Measurements from ENCODE around the gene BTBD9.
"Not testable (repeated sequence)": the region's sequence is repeated elsewhere in the genome, so short reads cannot be mapped to it uniquely, and the experiment has no call there.

The BTBD9 gene

DNA sequence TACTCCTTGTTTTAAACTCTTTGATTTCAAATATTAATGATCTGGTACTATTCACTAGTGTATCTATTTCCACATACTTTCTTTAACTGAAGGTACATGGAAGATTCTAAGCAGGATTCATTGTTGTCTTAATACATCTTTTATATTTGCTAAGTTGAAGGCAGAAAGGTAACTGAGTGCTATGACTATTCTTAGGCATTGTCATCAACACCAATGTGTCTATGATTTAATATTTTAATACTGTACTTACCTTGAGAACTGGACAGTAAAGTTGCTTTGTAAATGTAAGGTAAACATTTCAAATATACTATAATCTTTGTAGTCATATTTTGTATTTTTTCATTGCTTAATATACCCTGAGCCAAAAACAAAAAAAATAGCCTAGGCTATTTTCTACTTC is 8.9 kb upstream of the BTBD9 start:
- DNase-seq, result no peak

DNA sequence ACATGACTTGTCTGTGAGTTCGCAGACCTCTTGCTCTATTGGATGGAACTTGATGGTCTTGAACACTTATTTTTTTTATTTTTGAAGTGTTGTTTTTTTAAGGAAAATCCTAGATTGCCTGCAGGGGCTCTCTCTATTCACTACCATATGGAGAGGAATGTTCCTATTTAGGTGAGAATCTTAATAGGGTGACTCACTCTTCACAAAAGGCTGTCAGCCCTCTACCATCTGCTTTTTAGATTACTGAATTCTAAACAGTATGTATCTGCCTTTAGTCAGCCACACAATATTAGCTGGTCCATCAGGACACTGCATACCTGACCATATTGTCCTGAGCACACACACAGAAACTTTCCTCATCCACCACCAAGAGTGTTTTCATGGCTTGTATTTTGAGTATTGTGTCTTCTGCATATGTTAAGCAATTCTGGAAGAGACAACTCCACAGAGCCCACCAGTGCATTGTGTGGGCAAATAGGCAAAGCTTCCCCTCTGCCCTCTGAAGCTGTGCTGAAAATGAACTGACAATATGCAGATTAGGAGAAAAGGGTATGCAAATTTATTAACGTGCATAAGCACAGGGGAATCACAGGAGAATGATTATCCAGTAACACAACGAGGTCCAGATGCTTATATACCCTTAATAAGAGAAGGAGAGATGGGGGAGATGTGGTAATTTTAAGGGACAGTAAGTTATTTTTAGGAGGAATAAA is 6.6 kb upstream of the BTBD9 start:
- DNase-seq, result no peak

DNA sequence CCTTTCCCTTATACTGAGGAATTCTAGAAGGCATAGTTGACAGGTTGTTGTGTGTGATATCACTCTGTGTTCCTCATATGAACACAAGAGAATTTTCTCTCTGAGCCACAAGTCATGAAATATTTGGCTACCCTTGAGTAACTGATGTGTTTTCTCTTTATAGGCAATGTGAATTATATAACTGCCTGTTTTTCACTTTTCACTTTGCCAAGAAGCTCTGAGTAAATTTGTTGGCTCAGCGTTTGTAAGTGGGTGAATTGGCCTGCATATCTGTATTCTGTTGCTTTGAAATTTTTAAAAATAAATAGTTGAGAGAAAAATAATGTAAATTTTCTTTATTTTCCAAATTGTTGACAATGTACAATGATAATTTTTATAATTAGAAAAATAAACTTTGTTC is 5.2 kb upstream of the BTBD9 start:
- no peak for DNase-seq

GRCh38 chr6:38640216-38640909 is 634 bp upstream of the BTBD9 start:
- DNase-seq, result no peak

DNA sequence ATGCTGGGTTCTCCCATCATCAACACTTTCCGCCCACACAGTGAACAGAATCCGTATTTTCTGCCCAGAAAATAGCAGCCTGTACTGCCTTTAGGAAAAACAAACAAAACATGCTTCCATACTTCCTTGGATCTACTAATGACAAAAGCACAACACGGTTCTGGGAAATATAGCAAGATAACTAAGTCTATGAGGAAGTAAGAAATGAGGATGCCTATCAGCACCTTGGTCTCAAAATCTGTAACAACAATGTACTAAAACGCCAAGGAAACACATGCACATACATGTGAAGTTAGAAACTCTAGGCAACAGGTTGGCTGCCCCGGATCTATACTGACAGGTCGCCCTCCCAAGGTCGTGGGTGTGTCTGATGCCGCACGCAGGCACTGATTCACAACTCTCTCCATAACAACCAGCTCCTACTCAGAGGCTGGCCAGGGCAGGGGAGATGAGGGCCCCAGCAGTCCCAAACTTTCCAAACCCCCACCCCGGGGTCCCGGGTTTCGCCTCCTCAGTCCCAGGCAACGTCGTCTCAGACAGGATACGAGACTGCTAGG is 710 bp downstream of the BTBD9 start:
- peak; percentile 68 for DNase-seq

- DNase-seq, result no peak
Measured at GRCh38 chr6:38637756-38638155, 2.0 kb downstream of the BTBD9 start.

DNA sequence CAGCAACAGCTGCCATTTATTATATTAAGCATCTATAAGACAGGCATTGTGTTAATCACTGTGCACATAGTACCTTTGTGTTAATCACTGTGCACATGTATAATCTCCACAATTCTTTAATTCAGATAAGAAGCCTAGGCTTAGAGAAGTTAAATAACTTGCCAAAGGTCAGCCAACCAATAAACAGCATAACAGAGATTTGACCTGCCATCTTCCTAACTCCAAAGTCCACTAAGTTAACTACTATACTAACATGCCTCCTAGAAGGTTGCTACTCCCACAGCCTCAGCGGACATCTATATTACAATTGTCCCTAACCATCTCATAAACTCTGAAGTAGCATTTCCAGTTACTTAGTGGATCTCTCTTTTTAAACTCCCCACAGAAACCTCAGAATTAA is 3.7 kb downstream of the BTBD9 start:
- no peak for DNase-seq

GRCh38 chr6:38634518-38634917 is 5.2 kb downstream of the BTBD9 start:
- no peak for DNase-seq

GRCh38 chr6:38632490-38632889 is 7.2 kb downstream of the BTBD9 start:
- DNase-seq, result no peak

DNA sequence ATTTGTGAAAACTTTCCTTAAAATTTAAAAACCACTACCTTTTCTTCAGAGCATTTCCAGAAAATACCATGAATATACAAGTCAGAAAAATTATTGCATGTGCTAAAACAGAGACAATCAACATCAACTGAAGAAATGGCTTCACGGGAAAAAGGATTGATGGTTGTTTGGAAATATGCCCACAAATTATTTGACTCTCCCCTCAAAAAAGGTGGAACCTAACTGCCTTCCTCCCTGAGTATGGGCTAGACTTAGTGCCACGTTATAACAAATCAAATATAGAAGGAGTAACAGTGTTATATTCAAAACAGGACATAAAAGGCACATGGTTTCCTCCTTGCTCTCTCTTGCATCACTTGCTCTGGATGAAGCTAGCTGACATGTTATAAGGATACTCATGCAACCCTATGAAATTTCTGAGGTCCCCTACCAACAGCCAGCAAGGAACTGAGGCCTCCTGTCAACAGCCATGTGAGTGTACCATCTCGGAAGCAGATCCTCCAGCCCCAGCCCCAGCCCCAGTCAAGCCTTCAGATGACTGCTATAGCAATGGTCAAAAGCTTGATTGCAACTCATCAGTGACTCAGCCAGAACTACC is 8.4 kb downstream of the BTBD9 start:
- no peak for DNase-seq

- no peak for DNase-seq
Measured at GRCh38 chr6:38625217-38625616, 14.5 kb downstream of the BTBD9 start.

GRCh38 chr6:38619342-38619741 is 20.4 kb downstream of the BTBD9 start:
- DNase-seq, result not testable (repeated sequence)

- DNase-seq, result not testable (repeated sequence)
Measured at GRCh38 chr6:38618301-38618700, 21.4 kb downstream of the BTBD9 start.

DNA sequence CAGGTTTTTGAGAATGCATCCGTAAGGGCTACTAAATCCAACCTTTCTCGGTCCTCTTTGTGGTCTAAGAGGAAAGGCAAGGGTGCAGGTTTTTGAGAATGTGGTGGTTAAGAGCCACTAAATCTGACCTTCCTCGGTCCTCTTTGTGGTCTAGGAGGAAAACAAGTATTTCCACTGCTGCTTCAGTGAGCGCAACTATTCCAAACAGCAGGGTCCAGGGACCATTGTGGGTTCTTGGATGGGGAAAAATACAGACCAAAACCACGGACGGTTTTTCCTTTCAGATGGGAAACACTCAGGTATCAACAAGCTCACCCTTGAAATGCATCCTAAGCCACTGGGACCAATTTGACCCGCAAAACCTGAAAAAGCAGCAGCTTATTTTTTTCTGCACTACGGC is 21.9 kb downstream of the BTBD9 start:
- DNase-seq, result no peak

DNA sequence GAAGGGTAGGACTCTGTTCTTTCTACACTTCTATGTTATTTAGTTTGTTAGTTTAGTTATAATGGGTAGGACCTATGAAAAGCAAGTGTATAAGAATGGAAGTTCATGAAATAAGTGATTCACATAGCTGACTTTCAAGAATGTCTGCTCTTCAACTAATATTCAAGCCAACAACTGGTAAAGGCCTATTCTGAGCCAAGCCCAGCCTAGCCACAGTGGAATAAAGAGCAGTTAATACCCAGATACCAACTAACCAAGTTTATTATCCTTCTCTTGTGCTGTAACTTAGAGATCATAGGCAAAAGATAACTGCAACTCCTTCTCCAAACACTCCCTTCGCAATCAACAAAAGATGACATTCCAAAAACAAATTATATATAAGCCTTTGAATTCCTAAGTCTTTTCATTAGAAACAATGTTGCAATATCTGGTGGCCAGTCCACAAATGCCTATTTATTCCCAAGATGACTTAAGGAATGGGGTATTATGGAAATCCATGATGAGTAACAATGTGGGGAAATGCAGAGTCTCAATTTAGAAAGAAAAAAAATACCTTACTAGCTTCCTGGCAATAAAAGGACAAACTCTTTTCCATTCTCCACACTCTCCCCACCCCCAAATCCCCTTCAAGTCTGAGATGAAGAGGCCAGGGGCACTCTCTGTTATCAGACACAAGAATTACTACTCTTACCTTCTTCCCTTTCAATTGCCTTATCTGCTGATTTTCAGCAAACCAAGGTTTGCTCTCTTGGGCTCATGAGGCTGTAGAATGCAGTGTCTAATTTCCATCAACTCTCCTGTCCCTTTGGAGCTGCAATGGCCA is 27.4 kb downstream of the BTBD9 start:
- DNase-seq, result no peak

- no peak for DNase-seq
Measured at GRCh38 chr6:38610050-38610625, 29.6 kb downstream of the BTBD9 start.

DNA sequence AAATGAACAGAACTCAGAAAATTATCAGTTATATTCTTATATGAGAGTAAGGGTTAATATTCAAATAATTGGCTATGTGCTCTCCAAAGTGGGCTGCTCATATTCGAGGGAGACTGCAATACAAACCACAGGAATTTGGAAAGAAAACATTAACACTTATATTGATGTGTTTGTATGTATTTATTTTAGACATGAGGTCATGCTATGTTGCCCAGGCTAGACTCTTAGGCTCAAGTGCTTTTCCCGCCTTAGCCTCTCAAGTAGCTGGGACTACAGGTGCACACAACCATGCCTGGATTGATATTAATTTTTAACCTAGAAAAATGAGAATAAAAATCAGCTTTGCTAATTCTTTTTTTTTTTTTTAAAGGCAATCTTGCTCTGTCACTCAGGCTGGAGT is 35.0 kb downstream of the BTBD9 start:
- DNase-seq, result no peak

- DNase-seq, result no peak
Measured at GRCh38 chr6:38603966-38604365, 35.8 kb downstream of the BTBD9 start.

GRCh38 chr6:38603496-38603895 is 36.2 kb downstream of the BTBD9 start:
- no peak for DNase-seq

GRCh38 chr6:38599966-38600550 is 39.7 kb downstream of the BTBD9 start:
- no peak for DNase-seq

DNA sequence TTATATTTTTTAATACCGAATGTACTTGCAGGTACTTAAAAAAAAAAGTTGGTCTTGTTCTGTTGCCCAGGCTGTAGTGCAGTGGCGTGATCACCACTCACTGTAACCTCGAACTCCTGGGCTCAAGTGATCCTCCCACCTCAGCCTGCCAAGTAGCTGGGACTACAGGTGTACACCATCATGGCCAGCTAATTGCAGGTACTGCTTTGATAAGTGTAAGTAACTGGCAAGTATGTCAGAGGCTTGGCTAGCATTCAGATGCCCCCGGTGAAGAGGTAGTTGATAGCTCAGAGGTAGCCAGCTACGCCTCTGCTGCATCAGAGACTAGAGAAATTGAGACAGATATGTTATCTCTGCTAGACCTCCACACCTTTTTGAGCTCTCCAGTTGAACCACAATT is 40.5 kb downstream of the BTBD9 start:
- DNase-seq, result no peak

GRCh38 chr6:38593998-38594665 is 45.6 kb downstream of the BTBD9 start:
- DNase-seq, result no peak

All from CD4-positive, alpha-beta T cell treated with Interleukin-6 for 4 hours (primary cell).